CD4-positive, alpha-beta T cell treated with Interleukin-12 subunit alpha and Interleukin-12 subunit beta, for 1 hour (primary cell): ENCODE results near the gene PTPRT.

ENCODE experiments used
- DNase-seq: peaks from one replicate; pipeline ENCODE4 v3.0.0-alpha.2; 2020

PTPRT gene

DNA sequence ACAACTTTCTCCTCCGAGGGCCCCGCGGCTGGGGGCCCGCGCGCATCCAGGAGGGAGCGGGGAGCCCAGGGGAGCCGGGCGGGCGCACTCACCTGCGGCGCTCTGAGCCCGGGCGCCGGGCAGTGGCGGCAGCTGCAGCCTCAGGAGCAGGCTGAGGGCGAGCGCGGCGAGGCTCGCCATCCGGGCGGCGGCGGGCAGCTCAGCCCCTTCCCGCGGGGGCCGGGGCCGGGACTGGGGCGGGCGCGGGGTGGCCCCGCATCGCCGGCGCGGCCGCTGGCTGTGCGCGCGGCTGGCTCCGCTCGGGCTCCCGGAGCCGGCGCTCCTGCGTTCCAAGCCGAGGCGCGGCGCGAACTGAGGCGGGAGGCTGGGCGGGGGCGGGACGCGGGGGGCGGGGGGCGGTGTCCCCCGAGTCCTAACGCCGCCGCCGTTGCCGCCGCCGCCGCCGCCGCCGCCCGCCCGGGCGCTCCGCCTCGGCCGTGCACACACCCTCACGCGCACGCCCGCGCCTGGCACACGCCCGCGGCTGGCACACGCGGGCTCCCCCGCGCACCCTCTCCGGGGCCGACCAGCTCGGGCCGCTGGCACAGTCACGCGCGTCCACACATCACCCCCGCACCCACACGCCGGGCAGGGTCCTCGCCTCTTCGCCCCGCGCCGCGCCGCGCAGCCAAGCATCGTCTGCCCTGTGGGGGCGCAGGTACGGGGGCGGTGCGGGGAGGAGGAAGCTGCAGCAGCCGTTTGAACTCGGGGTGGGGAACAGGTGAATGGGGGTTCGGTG, at the start of gene PTPRT:
TSS of gene PTPRT (minus strand) at position 353 of the 778 bp plus-strand sequence. CDS start at position 180, 173 bp downstream.
- DNase-seq, result no peak

- no peak for DNase-seq
Measured at GRCh38 chr20:43238833-43239232, 49.1 kb upstream of the PTPRT start.

DNA sequence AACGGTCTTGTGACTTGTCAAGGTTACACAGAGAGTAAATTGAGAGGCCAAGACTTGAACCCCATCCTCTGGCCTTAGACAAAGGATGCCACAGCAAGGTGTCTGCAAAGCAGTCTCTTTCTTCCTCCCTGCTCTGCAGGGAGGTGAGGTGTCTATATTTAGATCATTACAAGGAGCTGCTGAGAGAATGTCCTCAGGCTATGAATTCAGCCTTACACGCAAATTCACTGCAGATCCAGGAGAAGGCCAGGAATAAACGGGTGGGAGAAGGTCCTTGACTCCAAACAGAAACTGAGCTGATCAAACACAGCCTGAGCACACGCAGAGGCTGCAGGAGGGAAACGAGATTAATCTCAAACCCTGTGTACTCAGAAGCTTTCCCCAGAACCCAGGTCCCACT, 48.6 kb upstream of the PTPRT start:
- no peak for DNase-seq

DNA sequence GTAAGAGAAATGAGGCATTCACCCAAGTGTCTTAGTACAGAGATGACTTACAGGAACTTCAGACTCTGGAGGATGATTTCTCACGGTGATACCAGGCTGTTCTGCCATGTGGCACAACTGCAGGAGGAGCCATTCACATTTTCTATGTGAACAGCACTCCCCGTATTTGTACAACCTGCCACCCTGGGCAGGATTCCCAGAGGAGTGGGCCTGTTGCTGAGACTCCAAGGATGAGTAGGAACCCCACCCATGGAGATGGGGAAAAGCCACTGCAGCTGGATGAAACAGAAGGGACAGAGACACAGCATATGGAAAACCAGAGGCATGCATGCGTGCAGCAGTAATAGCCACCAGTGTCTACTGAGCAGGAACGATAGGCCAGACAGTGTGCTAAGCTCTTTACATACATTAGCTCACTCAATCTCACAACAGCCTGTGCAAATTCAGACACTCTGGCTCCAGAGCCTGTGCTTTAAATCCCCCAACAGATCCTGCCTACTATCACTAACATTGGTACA, 48.0 kb upstream of the PTPRT start:
- DNase-seq, result no peak

DNA sequence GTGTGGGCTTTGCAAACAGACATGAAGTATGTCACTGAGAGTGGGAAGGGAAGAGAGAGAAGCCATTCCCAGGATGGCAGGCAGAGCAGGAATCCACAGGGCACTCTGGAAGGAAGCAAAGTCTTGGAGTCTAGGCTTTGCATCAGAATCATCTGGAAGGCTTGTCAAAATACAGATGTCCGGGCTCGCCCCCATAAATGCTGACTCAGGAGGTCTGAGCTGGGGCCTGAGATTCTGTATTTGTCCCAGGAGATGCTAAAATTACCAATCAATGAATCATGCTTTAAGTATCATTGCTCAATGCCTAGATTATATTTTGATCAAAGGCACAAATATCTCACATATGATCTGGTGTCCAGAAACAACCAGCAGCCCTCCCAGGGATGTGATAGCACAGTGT, 46.3 kb upstream of the PTPRT start:
- no peak for DNase-seq

- no peak for DNase-seq
Measured at GRCh38 chr20:43231829-43232228, 42.1 kb upstream of the PTPRT start.

- no peak for DNase-seq
Measured at GRCh38 chr20:43229696-43230095, 40.0 kb upstream of the PTPRT start.

DNA sequence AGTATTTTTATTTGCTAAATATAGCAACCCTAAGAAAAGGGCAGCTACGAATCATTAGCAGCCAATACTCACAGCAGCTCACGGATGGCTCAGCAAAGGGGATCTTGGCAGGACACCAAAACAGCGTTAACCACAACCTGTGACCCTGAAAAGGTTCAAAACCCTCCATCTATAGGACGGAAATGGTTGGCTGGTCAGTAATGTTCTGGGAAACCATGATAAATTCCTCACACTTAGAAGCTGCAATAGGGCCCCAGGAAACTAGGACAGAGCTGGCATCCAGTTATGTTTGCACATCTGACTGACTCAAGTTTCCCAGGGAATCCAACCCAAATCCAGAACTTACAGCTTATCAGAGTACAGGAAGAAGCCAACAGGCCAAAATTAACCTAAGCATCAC, 30.9 kb upstream of the PTPRT start:
- DNase-seq, result no peak

DNA sequence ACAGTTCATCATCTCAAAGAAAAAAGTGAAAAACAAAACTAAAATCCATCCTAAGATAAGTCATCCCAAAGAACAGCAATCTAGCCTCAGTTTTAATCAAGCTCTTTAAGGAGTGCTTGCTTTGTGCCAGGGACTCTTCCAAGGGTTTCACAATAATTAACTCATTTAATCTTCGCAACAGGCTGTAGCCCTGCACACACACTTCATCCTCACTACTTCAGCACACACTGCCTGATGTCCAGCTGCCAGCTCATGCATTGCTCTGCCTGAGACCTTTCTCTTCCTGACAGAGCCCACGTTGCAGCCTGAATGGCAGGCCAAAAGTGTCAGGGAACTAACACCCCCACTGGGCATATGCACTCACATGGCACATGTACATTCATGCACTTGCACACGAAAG, 21.2 kb upstream of the PTPRT start:
- no peak for DNase-seq

DNA sequence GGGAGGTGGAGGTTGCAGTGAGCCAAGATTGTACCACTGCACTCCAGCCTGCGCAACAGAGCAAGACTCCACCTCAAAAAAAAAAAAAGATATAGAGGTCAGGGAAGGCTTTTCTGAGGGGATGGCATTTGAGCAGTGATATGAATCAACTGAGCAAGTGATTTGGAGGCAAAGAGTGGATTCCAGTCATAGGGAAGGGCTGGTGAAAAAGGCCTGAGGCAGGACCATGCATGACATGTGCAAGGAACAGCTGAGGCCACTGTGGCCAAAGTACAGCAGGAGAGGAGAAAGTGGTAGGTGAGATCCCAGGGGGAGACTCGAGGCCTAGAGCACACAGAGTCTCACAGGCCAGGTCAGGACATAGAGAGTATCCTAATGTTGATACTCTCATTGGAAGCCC, 20.1 kb upstream of the PTPRT start:
- no peak for DNase-seq

GRCh38 chr20:43205699-43206098, 16.0 kb upstream of the PTPRT start:
- DNase-seq, result no peak

- DNase-seq, result no peak
Measured at GRCh38 chr20:43202100-43202499, 12.4 kb upstream of the PTPRT start.

DNA sequence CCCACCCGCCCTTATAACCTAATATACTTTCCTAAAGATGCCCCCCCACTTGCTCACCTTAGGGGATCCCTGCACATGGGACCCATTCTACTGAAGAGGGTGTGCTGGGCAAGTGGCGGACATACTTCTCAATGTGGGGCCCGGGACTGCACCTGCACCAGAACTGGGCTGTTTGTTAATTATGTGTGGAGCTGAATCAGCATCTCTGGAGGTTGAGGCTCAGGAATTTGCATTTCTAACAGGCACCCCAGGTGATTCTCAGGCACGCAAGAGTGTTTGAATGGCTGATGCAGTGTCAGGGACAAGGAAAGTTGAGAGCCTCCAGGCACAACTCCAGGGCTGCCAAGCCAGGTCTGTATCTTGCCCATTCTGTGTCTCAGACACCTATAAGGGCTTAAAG, 8.9 kb upstream of the PTPRT start:
- DNase-seq, result no peak

GRCh38 chr20:43196243-43196642, 6.5 kb upstream of the PTPRT start:
- no peak for DNase-seq

GRCh38 chr20:43194137-43194536, 4.4 kb upstream of the PTPRT start:
- DNase-seq, result no peak

- no peak for DNase-seq
Measured at GRCh38 chr20:43193443-43193842, 3.7 kb upstream of the PTPRT start.

DNA sequence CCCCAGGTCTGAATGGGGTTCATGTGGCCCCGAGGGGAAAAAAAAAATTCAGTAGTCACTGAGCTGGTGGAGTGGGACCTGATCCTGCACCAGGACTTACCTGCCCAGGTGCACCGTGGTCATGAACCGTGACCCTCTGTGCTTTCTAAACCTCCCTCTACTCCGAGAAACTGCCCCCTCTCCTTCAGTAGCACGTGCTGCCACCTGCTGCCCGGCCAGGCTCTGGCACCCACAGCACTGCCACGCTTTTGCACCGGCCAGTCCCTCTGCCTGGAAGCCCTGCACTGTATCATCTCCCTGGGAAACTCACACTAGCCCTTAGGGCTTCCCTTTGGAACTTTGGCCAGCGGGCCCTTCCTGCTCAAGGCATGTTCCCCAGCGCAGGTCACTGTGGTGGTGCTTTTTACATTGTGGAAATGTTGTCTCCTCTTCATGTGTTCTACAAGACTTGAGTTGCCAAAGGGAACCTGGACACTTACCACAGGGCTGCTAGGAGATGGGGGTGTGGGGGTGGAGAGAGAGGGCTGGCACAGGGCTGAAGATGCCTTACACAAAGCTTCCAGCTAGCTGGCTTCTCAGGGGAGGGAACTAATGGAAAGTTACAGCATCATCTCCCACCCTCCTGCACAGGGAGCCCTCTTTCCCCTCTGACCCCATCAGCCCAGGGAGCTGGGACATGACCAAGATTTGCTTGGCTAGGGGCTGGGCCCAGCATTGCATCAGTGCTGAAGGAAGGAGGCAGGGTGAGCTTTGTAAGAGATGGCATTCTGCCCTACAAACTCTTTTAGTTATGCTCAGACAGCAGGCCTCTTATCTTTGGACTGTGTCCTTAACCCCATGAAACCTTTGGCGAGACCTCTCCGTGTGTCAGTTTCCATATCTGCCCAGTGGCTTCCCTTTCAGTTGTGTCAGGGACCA, 2.5 kb upstream of the PTPRT start:
- DNase-seq, result no peak

DNA sequence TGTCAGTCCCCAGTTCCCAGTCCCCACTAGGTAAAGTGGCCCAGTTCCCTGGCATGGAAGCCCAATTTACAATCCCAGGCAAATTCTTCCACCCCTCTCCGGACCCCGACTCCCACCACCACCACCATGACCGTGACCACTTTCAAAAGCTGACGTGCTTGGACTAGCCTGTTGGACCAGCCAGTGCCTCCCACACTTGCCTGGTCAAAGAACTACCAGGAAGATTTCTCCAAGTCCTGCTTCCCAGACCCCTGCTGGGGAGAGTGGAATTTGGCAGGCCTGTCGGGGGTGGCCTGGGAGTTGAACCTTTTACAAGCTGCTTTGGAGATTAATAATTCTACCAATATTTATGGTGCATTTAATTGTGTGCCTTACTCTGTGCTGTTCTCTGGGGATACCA, 1.4 kb upstream of the PTPRT start:
- no peak for DNase-seq

DNA sequence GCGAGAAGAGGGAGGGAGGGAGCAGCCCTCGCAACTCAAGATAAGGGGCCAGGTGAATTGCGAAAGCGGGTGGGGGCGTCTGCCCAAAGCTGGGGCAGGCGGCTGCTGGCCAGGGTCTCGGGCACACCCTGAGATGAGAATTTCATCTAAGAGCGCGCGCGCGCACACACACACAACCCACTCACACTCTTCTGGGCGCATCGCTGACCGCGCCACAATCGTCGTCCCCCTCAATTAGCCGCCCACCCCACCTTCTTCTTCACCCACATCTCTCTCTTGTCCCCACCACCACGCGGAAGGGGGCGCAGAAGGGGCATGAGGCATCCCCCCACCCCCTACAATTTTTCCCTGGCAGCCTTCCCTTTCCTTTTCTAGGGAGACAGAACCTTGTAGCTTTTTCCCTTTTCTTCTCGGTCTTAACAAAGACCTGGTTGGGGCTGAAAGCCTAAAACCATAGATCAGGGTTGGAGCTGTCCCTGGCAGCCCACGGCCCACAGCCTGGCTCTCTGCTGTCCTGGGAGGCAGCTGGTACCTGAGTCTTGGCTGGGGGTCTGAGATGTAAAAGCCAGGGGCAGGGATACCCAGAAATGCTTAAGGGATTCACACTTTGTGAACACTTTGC, 737 bp upstream of the PTPRT start:
- no peak for DNase-seq

GRCh38 chr20:43188861-43189553, 699 bp downstream of the PTPRT start:
- DNase-seq, result no peak

DNA sequence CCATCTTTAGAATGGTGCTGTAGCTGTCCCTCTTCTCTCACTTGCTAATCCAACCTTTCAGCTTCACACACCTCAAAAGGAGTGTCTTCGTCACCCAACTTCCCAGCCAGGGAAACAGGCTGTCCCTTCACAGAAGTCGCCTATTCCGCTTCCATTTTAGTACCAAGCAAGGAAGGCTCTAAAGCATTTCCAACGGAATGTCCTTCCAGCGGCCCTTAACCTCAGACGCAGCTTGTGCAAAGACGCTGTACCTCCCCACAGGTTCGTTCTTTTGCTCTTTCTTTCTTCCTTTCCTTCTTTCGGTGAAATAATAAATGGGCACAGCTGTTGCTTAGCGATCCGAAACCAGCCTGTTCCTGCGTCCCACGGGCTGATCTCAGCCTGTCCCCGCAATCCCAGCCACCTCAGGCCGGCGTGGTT, 1.5 kb downstream of the PTPRT start:
- no peak for DNase-seq

- peak; percentile 42 for DNase-seq
Measured at GRCh38 chr20:43187476-43188233, 2.1 kb downstream of the PTPRT start.
